D721Med (cell line): ENCODE measurements around the gene ECE1.
"Not testable (repeated sequence)": the region's sequence is repeated elsewhere in the genome, so short reads cannot be mapped to it uniquely, and the experiment has no call there.

Experiments used
- DNase-seq: peaks from one replicate; pipeline ENCODE4 v3.0.0; 2011; ENCODE audit warnings: low spot score; ENCODE audit not compliant: insufficient read length
- FAIRE-seq: peaks from 2 replicates; lab custom pipeline; 2011; peaks lifted over from hg19 to GRCh38; lab: Jason Lieb, UNC
- TF ChIP-seq, protein P1 (sequence below): IDR thresholded peaks from 2 replicates; pipeline ENCODE4 v1.5.1; 2012; ENCODE audit warnings: mild to moderate bottlenecking, control low read depth; ENCODE audit not compliant: insufficient read depth; ENCODE audit errors: missing control alignments

ECE1 gene

GRCh38 chr1:21290546-21290944, 282 bp upstream of the ECE1 start:
- DNase-seq: no peak
- no peak for FAIRE-seq
- TF ChIP-seq, protein P1, sequence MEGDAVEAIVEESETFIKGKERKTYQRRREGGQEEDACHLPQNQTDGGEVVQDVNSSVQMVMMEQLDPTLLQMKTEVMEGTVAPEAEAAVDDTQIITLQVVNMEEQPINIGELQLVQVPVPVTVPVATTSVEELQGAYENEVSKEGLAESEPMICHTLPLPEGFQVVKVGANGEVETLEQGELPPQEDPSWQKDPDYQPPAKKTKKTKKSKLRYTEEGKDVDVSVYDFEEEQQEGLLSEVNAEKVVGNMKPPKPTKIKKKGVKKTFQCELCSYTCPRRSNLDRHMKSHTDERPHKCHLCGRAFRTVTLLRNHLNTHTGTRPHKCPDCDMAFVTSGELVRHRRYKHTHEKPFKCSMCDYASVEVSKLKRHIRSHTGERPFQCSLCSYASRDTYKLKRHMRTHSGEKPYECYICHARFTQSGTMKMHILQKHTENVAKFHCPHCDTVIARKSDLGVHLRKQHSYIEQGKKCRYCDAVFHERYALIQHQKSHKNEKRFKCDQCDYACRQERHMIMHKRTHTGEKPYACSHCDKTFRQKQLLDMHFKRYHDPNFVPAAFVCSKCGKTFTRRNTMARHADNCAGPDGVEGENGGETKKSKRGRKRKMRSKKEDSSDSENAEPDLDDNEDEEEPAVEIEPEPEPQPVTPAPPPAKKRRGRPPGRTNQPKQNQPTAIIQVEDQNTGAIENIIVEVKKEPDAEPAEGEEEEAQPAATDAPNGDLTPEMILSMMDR: no peak

GRCh38 chr1:21289127-21289526, 1.1 kb downstream of the ECE1 start:
- no peak for DNase-seq
- TF ChIP-seq, protein P1: no peak
- no peak for FAIRE-seq

- TF ChIP-seq, protein P1: no peak
- DNase-seq: no peak
- no peak for FAIRE-seq
These were observed 2.3 kb downstream of the ECE1 start for GRCh38 chr1:21287905-21288514.

DNA sequence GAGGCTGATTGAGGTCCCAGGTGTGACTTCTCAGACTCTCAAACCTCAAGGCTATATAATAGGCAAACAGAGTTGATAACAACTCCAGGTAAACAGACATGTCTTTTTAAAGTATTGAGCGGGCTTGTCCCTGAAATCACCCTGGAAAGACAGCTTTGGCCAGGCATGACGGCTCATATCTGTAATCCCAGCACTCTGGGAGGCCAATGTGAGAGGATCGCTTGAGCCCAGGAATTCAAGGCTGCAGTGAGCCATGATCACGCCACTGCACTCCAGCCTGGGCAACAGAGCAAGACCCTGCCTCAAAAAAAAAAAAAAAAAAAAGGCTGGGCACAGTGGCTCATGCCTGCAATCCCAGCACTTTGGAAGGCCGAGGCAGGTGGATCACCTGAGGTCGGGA, 4.9 kb downstream of the ECE1 start:
- not testable (repeated sequence) for DNase-seq, FAIRE-seq

DNA sequence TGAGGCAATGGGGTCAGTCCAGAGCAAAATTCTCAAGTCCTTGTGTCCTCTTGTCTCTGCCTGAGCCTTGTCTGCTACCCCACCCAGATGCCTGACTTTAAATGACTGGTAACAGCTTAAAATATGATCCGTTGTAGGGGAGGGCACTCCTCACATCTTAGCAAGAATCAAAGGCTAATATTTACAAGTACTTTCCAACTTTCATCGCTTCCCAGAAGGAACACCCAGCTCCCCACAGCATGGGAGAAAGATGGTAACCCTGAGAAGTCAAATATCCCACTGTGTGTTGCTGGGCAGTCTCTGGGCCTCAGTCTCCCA, 5.2 kb downstream of the ECE1 start:
- TF ChIP-seq, protein P1: no peak
- FAIRE-seq: no peak
- no peak for DNase-seq

- FAIRE-seq (no peak), DNase-seq (no peak)
- TF ChIP-seq, protein P1: no peak
These were observed 5.8 kb downstream of the ECE1 start for GRCh38 chr1:21284206-21285054.

- FAIRE-seq: no peak
- DNase-seq: no peak
- TF ChIP-seq, protein P1: no peak
These were observed 6.7 kb downstream of the ECE1 start for GRCh38 chr1:21283524-21283923.

DNA sequence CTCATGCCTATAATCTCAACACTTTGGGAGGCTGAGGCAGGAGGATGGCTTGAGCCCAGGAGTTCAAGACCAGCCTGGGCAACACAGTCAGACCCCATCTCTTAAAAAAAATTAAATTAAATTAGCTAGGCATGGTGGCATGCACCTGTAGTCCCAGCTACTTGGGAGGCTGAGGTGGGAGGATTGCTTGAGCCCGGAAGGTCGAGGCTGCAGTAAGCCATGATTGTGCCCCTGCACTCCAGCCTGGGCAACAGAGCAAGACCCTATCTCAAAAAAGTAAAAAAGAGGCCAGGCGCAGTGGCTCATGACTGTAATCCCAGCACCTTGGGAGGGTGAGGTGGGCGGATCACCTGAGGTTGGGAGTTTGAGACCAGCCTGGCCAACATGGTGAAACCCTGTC, 8.2 kb downstream of the ECE1 start:
- not testable (repeated sequence) for DNase-seq, FAIRE-seq
